PFSK-1 (cell line): ENCODE data around the gene CLUH.

ENCODE experiments used
- POLR2AphosphoS5 ChIP-seq: IDR thresholded peaks from 2 replicates; pipeline ENCODE4 v1.6.1; 2012; ENCODE audit warnings: low read depth, mild to moderate bottlenecking, control low read depth, low read length, moderate library complexity
- SIN3A ChIP-seq: IDR thresholded peaks from 2 replicates; pipeline ENCODE4 v1.6.1; 2012; ENCODE audit warnings: mild to moderate bottlenecking, low read length, moderate library complexity, borderline replicate concordance; ENCODE audit not compliant: insufficient read depth
- TAF1 ChIP-seq: IDR thresholded peaks from 2 replicates; pipeline ENCODE4 v1.6.1; 2012; ENCODE audit warnings: low read length, control low read depth, borderline replicate concordance; ENCODE audit not compliant: insufficient read depth

- TF ChIP-seq POLR2AphosphoS5 (no peak), TAF1 (no peak), SIN3A (no peak)
Measured at GRCh38 chr17:2705888-2706795, 5.4 kb downstream of the CLUH start.
